Measurements from ENCODE around the gene FAM180B.

DNA sequence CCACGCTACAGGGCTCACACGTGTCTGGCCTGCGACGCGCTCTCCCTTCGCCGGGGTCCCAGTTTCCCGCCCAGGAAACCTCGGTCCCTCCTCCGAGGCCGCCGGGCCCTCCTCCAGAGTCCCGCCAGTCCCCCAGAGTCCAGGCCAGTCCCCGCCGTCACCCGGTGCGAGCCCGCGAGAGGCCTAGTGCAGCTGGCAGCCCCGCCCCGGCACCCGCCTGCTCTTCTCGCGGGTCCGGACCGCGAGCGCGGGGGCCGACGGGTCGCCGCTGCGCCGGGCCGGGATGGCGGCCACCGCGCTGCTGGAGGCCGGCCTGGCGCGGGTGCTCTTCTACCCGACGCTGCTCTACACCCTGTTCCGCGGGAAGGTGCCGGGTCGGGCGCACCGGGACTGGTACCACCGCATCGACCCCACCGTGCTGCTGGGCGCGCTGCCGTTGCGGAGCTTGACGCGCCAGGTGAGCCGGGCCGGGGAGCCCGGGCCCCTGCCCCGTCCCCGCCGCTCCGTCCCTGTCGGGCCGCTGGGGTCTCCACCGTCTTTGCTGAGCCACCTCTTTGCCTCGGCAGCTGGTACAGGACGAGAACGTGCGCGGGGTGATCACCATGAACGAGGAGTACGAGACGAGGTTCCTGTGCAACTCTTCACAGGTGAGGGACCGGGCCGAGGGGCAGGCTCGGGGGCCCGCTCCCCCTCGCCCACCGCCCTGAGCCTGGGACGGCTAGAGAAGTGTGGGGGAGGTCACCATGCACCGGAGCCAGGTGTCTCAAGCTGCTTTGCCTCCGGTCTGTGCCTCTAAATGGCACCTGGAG lies 20.9 kb upstream of the FAM180B start, which contains the start of gene PTPMT1:
- TF ChIP-seq SP1 (IDR thresholded peaks at IDR 0.05), result no peak
- TF ChIP-seq FOXA1 (IDR thresholded peaks at IDR 0.05), result no peak
- no peak for TF ChIP-seq FOXK2 (IDR thresholded peaks at IDR 0.05)
- no peak for TF ChIP-seq PKNOX1 (IDR thresholded peaks at IDR 0.05)
- no peak for TF ChIP-seq TARDBP (IDR thresholded peaks at IDR 0.05)
- no peak for TF ChIP-seq FOXM1 (IDR thresholded peaks at IDR 0.05; ENCODE audit: borderline replicate concordance)
- no peak for TF ChIP-seq NFRKB (IDR thresholded peaks at IDR 0.05)
- TF ChIP-seq HDGF (IDR thresholded peaks at IDR 0.05; ENCODE audit: borderline replicate concordance), result no peak
- TF ChIP-seq ELF4 (IDR thresholded peaks at IDR 0.05), result no peak
- TF ChIP-seq ARNT (IDR thresholded peaks at IDR 0.05), result no peak

Data from HEK293T (cell line).